Karpas-422 (cell line): Measurements from ENCODE around the gene EQTN. TPM values are rescaled to one million over a fixed set of nuclear protein-coding genes. Genes with fewer than 3 reads are reported as not detected.

Experiments
- DNase-seq: peaks from one replicate; pipeline ENCODE4 v3.0.0-alpha.2; 2015
- H2AFZ ChIP-seq: fragments of 200-600 bp; sonication (generic); 2 replicates; pipeline ENCODE4 v1.6.1; 2014; ENCODE audit warnings: antibody characterized with exemption, low read length, mixed read lengths
- H3K27ac ChIP-seq: fragments of 200-600 bp; sonication (generic); 2 replicates; pipeline ENCODE4 v1.5.1; 2014; ENCODE audit warnings: mild to moderate bottlenecking, low read length, moderate library complexity
- H3K27me3 ChIP-seq: fragments of 200-600 bp; sonication (generic); 2 replicates; pipeline ENCODE4 v1.6.1; 2014; ENCODE audit warnings: low read length, mixed read lengths
- H3K36me3 ChIP-seq: fragments of 200-600 bp; sonication (generic); 2 replicates; pipeline ENCODE4 v1.6.1; 2014; ENCODE audit warnings: low read length, mixed read lengths; ENCODE audit not compliant: insufficient read depth
- H3K4me1 ChIP-seq: fragments of 200-600 bp; sonication (generic); 2 replicates; pipeline ENCODE4 v1.6.1; 2014; ENCODE audit warnings: mild to moderate bottlenecking, low read length, mixed read lengths
- H3K4me2 ChIP-seq: fragments of 200-600 bp; sonication (generic); 2 replicates; pipeline ENCODE4 v1.6.1; 2014; ENCODE audit warnings: low read length, low read depth, mild to moderate bottlenecking; ENCODE audit not compliant: poor library complexity, severe bottlenecking
- H3K4me3 ChIP-seq: fragments of 200-600 bp; sonication (generic); 2 replicates; pipeline ENCODE4 v1.5.1; 2014; ENCODE audit warnings: mild to moderate bottlenecking, antibody characterized with exemption, low read length, mixed read lengths
- H3K79me2 ChIP-seq: fragments of 200-600 bp; sonication (generic); 2 replicates; pipeline ENCODE4 v1.6.1; 2014; ENCODE audit warnings: mild to moderate bottlenecking, low read length, mixed read lengths
- H3K9ac ChIP-seq: fragments of 200-600 bp; sonication (generic); 2 replicates; pipeline ENCODE4 v1.6.0; 2014; ENCODE audit warnings: low read length
- H3K9me2 ChIP-seq: fragments of 200-600 bp; sonication (generic), shearing (Covaris generic); replicated peaks from 2 replicates; pipeline ENCODE4 v1.6.0; 2014; ENCODE audit warnings: mild to moderate bottlenecking, low read length, moderate library complexity; ENCODE audit not compliant: insufficient read depth
- H3K9me3 ChIP-seq: fragments of 300-700, 200-600 bp; sonication (generic); 2 replicates; pipeline ENCODE4 v1.6.1; 2014; ENCODE audit warnings: low read length, mixed read lengths
- H4K20me1 ChIP-seq: fragments of 200-600 bp; sonication (generic); 2 replicates; pipeline ENCODE4 v1.6.1; 2014; ENCODE audit warnings: mild to moderate bottlenecking, antibody characterized with exemption, low read length, low read depth; ENCODE audit not compliant: insufficient read depth
- total RNA-seq: library from RNA; depleted of rRNA; stranded (reverse); fragments of >200 nt; shearing (Covaris generic); gene quantifications from 2 replicates; pipeline ENCODE4 v1.2.3, GENCODE V29; 2014; ENCODE audit warnings: low replicate concordance

Gene EQTN
- total RNA-seq, 1 experiment from 2014 or later, result not detected

DNA sequence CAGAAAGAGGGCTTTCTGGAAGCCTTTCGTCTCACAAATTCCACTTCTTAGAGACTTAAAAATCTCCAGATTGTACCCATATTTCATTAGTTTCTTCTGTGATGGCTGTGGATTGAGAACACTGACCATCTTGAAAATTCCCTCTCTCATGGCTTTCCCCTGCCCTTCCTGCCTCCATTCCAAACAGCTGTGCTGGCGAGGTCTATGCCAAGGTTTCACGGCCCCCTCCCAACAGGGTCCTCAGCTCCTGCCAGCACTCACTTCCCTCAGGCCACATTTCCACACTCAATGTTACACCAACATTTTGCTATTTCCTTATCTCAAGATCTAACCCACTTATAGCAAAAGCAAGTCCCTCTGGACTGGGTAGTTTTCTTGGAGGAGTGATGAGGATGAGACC lies 40.3 kb upstream of the EQTN start:
- no peaks in the 10 kb centered on the region for H3K27me3 ChIP-seq
- no peaks in the 10 kb centered on the region for H3K79me2 ChIP-seq
- no peak overlapping the region for H3K9ac ChIP-seq
- H3K4me2 ChIP-seq, result no peak overlapping the region
- H3K4me1 ChIP-seq, result no peaks in the 10 kb centered on the region
- no peaks in the 10 kb centered on the region for H3K36me3 ChIP-seq
- no peak overlapping the region for H2AFZ ChIP-seq
- H3K9me2 ChIP-seq, result no peaks in the 10 kb centered on the region
- no peaks in the 10 kb centered on the region for H4K20me1 ChIP-seq
- H3K27ac ChIP-seq, result no peak overlapping the region
- no peaks in the 10 kb centered on the region for H3K9me3 ChIP-seq
- DNase-seq, result no peak
- H3K4me3 ChIP-seq, result no peak overlapping the region

DNA sequence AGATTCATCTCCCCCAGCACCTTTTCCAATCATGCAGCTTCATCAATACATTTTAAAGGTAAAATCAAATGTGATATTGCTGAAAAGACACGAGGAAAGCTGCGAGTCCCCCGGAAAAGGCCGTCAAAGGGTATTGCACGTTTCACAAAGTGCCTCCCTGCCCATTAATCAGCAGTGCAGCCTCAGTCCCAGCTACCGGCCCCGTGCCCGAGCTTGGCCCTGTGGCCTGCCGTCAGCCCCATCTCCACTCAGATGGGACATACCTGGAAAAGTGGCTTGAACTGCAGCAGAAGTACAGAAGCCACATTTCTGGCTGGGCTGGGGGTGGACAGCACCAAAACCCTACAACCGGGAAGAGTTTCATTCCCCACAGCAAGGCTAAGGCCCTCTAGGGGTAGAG lies 39.9 kb upstream of the EQTN start:
- H2AFZ ChIP-seq, result no peak overlapping the region
- H3K79me2 ChIP-seq, result no peaks in the 10 kb centered on the region
- H3K4me2 ChIP-seq, result no peak overlapping the region
- H3K4me1 ChIP-seq, result no peaks in the 10 kb centered on the region
- H3K4me3 ChIP-seq, result no peak overlapping the region
- peak; percentile 14 for DNase-seq
- no peaks in the 10 kb centered on the region for H3K36me3 ChIP-seq
- no peaks in the 10 kb centered on the region for H4K20me1 ChIP-seq
- H3K9me3 ChIP-seq, result no peaks in the 10 kb centered on the region
- no peaks in the 10 kb centered on the region for H3K27me3 ChIP-seq
- H3K9me2 ChIP-seq, result no peaks in the 10 kb centered on the region
- H3K9ac ChIP-seq, result no peak overlapping the region
- H3K27ac ChIP-seq, result no peak overlapping the region

DNA sequence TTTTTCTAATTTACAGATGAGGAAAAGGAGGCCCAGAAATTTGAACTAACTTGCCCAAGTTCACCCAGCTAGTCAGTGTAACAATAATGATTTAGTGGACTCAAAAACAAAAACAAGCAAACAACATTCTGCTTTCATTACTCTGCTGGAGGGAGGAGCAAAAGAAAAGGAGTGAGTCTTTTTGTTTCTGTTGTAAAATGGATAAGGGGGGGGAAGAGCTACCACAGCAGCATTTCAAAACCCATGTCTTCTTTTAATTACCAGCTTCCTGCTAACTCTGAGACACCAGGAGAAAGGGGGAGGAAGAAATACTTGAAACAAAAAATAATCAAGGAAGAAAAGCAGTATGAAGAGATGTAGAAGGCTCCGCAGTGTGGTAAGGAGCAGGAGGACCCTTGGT lies 39.2 kb upstream of the EQTN start:
- DNase-seq, result no peak
- H3K4me2 ChIP-seq, result no peak overlapping the region
- H3K9me2 ChIP-seq, result no peaks in the 10 kb centered on the region
- H3K4me1 ChIP-seq, result no peaks in the 10 kb centered on the region
- no peaks in the 10 kb centered on the region for H3K9me3 ChIP-seq
- H3K9ac ChIP-seq, result no peak overlapping the region
- H3K79me2 ChIP-seq, result no peaks in the 10 kb centered on the region
- H3K27ac ChIP-seq, result no peak overlapping the region
- H3K36me3 ChIP-seq, result no peaks in the 10 kb centered on the region
- H3K4me3 ChIP-seq, result no peak overlapping the region
- no peaks in the 10 kb centered on the region for H3K27me3 ChIP-seq
- no peaks in the 10 kb centered on the region for H4K20me1 ChIP-seq
- no peak overlapping the region for H2AFZ ChIP-seq

DNA sequence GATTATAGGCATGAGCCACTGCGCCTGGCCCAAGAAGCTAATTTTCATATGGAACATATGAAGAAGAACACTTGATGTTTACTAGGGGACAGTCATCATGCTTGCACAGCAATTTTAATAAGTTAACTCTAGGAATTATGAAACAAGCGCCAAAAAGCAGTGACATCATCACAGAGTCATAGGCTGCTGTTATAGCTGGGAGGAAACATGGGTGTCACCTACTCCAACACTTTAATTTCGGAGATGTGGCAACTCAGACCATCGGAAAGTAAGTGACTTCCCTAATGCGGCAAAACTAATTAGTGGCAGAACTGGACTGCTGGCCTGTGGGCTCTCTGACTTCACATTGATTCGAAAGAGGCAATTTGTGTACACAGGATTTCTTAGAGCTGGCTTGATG lies 38.1 kb upstream of the EQTN start:
- no peaks in the 10 kb centered on the region for H3K36me3 ChIP-seq
- H3K4me2 ChIP-seq, result no peak overlapping the region
- H3K9me3 ChIP-seq, result no peaks in the 10 kb centered on the region
- no peaks in the 10 kb centered on the region for H4K20me1 ChIP-seq
- no peak overlapping the region for H3K9ac ChIP-seq
- no peaks in the 10 kb centered on the region for H3K9me2 ChIP-seq
- no peaks in the 10 kb centered on the region for H3K79me2 ChIP-seq
- no peak overlapping the region for H2AFZ ChIP-seq
- H3K4me1 ChIP-seq, result no peaks in the 10 kb centered on the region
- no peak for DNase-seq
- H3K4me3 ChIP-seq, result no peak overlapping the region
- no peaks in the 10 kb centered on the region for H3K27me3 ChIP-seq
- no peak overlapping the region for H3K27ac ChIP-seq

DNA sequence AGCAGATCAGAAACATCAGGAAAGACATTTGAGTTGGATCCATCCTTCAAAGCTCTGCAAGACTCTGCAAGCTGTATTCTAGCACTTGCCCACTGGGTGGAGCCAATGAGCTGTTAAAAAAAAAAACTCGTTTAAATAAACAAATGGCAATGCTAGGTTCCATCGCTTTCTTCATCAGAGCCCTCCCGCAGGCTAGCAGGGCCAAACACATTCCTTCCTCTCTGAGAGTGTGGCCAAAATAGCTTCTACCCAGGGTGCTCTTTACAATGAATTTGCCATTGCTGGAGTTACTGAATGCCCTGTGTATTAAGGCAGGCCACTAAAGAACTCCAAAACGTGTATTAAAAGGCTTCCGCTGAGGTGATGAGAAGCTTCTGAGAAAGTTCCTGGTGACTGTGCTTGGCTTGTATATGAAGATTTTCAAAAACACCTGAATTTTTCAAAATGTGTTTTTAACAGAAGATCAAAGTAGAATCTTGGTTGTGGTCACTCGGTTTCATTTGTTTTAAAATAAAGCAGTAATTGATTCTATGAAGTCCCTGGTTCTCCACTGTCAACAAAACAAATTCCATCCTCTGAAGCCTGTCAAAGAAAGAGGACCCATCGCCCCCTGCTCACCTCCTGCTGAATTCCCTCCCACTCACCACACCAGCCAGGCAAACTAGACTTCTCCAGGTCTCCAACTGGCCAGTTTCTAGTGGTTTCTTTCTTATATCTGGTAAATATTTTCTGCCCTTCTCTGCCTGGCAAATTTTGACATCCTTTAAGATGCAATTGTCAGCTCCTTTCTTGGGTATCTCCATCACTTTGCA lies 36.5 kb upstream of the EQTN start:
- Histone ChIP-seq H3K9ac (no peak overlapping the region), H3K4me2 (no peak overlapping the region), H3K27ac (no peak overlapping the region), H3K27me3 (no peaks in the 10 kb centered on the region; the same call in 1 of the 2 replicates), H3K79me2 (no peaks in the 10 kb centered on the region), H2AFZ (no peak overlapping the region), H3K36me3 (no peaks in the 10 kb centered on the region), H3K9me3 (no peaks in the 10 kb centered on the region), H3K9me2 (no peaks in the 10 kb centered on the region), H3K4me3 (no peak overlapping the region), H3K4me1 (no peaks in the 10 kb centered on the region), H4K20me1 (no peaks in the 10 kb centered on the region)
- peak; percentile 88 for DNase-seq

DNA sequence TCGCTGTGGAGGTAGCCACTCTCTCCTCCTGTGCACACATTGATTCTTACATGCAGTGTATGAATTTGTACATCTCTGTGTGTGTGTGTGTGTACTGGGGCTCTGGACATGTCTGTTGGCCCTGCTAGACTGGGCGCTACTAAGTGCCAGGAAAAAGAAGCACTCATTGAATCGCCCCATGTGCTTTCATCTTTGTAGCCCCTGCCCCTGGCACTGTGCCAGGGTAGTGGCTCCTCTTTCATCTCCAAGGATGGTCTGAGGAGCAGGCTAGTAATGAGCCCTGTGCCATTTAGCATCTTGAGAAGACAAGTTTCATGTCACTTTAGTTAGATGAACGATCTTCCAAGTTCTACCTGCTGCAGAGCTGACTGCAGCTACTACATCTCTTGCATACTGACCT lies 34.4 kb upstream of the EQTN start:
- Histone ChIP-seq H3K79me2 (no peaks in the 10 kb centered on the region), H3K27me3 (no peaks in the 10 kb centered on the region; the same call in 1 of the 2 replicates), H3K4me3 (no peak overlapping the region), H3K9ac (no peak overlapping the region), H3K9me3 (no peaks in the 10 kb centered on the region), H3K36me3 (no peaks in the 10 kb centered on the region), H3K27ac (no peak overlapping the region), H4K20me1 (no peaks in the 10 kb centered on the region), H3K4me2 (no peak overlapping the region), H3K4me1 (no peaks in the 10 kb centered on the region), H2AFZ (no peak overlapping the region), H3K9me2 (no peaks in the 10 kb centered on the region)
- no peak for DNase-seq

DNA sequence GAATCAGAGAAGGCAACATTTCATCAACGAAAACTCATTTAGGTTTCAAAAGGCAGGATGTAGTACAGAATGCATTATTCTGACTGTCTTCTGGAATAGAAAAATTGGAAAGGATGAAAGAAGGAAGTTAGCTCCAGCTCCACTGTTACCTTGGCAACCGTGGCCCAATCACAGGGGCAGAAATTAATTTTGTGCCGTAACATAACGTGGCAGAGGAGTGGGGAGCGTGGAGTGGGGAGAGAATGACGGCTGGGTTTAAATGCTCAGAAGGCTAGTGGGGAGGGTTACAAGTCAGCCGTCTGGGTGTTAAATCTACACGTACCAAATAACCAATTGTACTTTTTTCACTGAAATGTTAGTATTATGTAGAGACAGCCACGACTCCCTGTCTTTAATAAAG lies 32.3 kb upstream of the EQTN start:
- Histone ChIP-seq H3K4me3 (no peak overlapping the region), H3K4me2 (no peak overlapping the region), H3K9me3 (no peaks in the 10 kb centered on the region)

DNA sequence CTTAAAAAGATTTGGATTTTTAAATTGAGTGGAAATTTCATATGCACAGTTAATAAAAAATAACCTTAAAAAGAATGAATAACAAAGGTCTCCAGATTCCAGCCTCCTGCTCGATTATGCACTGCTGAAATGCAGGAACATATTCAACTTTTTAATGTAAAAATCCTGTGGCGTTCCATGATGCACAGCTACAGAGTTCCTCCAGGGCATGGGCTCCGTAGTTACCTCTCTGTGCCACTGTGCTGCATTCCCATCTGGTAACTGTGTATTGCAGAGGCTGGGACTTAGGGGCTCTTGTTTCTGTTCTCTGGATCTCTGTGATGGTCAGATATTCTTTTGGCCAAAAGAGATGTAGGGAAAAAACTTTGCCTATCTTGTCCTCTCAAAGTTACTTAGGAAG lies 31.5 kb upstream of the EQTN start:
- Histone ChIP-seq H3K79me2 (no peaks in the 10 kb centered on the region), H2AFZ (no peak overlapping the region), H3K27ac (no peak overlapping the region), H3K4me1 (no peaks in the 10 kb centered on the region), H3K9me2 (no peaks in the 10 kb centered on the region), H3K4me2 (no peak overlapping the region), H3K9me3 (no peaks in the 10 kb centered on the region), H3K4me3 (no peak overlapping the region), H4K20me1 (no peaks in the 10 kb centered on the region), H3K36me3 (no peaks in the 10 kb centered on the region), H3K27me3 (no peaks in the 10 kb centered on the region; the same call in 1 of the 2 replicates), H3K9ac (no peak overlapping the region)
- DNase-seq, result no peak

More for the DNA sequence above, 32.3 kb upstream of the EQTN start:
- H3K79me2 ChIP-seq, result no peaks in the 10 kb centered on the region
- no peaks in the 10 kb centered on the region for H4K20me1 ChIP-seq
- H3K27ac ChIP-seq, result no peak overlapping the region
- no peak overlapping the region for H3K9ac ChIP-seq
- H3K36me3 ChIP-seq, result no peaks in the 10 kb centered on the region
- no peaks in the 10 kb centered on the region; the same call in 1 of the 2 replicates for H3K27me3 ChIP-seq
- DNase-seq, result no peak
- no peak overlapping the region for H2AFZ ChIP-seq
- H3K9me2 ChIP-seq, result no peaks in the 10 kb centered on the region
- no peaks in the 10 kb centered on the region for H3K4me1 ChIP-seq
